Mononuclear cell (primary cell): ENCODE measurements around the gene CBX5. TPM values are rescaled to one million over a fixed set of nuclear protein-coding genes. Genes with fewer than 3 reads are reported as not detected.
"Not testable (repeated sequence)": the region's sequence is repeated elsewhere in the genome, so short reads cannot be mapped to it uniquely, and the experiment has no call there.

Source experiments
- H3K27me3 ChIP-seq: 2 replicates; pipeline ENCODE4 v1.6.0; 2011; ENCODE audit warnings: low read length, control low read depth; ENCODE audit not compliant: insufficient read depth
- H3K4me1 ChIP-seq: 2 replicates; pipeline ENCODE4 v1.5.1; 2011; ENCODE audit warnings: mild to moderate bottlenecking, low read length, control low read depth; ENCODE audit not compliant: insufficient read depth
- H3K4me3 ChIP-seq: 2 replicates; pipeline ENCODE4 v1.5.1; 2011; ENCODE audit warnings: mild to moderate bottlenecking, low read length, moderate library complexity
- H3K9me3 ChIP-seq: 2 replicates; pipeline ENCODE4 v1.5.1; 2011; ENCODE audit warnings: low read depth, mild to moderate bottlenecking, control low read depth, low read length
- total RNA-seq: library from RNA; depleted of rRNA; stranded (reverse); fragments of >200 nt; gene quantifications from one replicate; pipeline ENCODE4 v1.2.3, GENCODE V29; 2012

CBX5 gene
- total RNA-seq, 1 donor, result 16.0 TPM

DNA sequence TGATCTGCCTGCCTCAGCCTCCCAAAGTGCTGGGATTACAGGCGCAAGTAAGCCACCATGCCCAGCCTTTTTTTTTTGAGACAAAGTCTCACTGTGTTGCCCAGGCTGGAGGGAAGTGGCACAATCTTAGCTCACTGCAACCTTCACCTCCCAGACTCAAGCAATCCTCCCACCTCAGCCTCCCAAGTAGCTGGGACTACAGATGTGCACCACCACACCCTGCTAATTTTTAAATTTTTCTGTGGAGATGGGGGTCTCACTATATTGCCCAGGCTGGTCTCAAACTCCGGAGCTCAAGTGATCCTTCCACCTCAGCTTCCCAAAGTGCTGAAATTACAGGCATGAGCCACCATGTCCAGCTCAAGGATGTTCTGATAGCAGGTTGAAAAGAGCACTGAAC lies 85.3 kb downstream of the CBX5 start:
- not testable (repeated sequence) for H3K9me3 ChIP-seq, H3K4me3 ChIP-seq
- peaks cover 38% of the 10 kb centered on the region for H3K4me1 ChIP-seq
- peaks cover 27% of the 10 kb centered on the region for H3K27me3 ChIP-seq

DNA sequence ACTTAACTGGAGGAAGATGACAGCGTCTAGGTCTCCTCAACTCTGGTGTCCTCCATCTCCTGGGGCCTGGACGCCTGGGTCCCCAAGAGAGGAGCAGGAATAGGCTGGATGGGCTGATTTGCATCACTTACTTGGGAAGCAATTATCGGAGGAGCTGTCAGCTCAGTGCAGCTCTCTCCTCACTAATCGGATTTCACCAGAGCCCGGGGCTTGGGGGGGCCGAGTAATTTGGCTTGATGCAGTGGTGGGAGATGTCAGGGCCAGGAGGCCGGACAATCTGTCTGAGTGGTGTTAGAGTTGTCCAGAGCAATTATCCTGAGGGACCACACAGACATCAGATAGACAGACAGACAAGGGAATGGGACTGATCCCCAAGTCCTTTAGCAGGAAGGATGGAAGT lies 86.5 kb downstream of the CBX5 start:
- H3K27me3 ChIP-seq, result peaks cover 22% of the 10 kb centered on the region
- no peak overlapping the region for H3K4me3 ChIP-seq
- H3K4me1 ChIP-seq, result peaks cover 42% of the 10 kb centered on the region
- H3K9me3 ChIP-seq, result no peaks in the 10 kb centered on the region

DNA sequence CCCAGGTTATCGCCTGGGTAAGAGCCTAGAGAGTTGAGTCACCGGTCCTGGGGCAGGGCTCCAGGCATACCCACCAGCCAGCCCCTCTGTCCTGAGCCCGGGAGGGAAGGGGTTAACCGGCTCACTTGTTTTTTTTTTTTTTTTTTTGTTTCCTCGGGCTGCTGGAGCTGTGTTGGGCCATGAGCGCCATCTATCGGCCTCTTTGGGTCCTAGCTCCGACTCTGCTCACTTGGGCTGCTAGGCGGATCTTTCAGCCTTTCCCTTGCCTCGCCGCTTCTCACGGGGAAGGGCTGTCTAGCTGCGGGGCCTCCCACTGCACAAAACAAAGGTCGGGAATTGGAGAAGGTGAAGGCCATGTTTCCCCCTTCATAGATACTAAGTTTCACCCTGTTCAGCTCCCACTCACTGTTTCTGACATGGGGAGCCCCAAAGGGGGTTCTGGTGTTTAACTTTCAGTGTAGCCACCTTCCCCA lies 88.3 kb downstream of the CBX5 start:
- H3K4me3 ChIP-seq, result no peak overlapping the region
- H3K9me3 ChIP-seq, result no peaks in the 10 kb centered on the region
- peaks cover 39% of the 10 kb centered on the region for H3K4me1 ChIP-seq
- H3K27me3 ChIP-seq, result peaks cover 20% of the 10 kb centered on the region

DNA sequence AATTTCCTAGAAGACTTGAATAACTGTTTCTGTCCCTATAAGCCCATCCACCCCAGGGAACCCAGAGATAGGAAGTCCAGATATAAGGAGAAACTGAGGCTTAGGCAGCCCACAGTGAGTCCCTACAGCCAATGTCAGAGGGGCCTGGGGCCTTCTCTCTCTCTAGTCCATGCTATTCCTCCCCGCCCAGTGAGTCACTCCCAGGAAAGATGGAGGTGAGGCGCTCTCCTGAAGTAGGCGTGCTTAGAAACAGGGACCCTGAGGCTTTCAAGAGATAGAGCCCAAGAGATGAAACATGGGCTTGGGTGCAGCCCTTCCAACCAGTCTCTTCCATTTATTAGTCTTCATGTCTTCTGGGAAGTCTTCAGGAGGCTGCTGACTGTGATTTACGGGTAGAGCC lies 88.8 kb downstream of the CBX5 start:
- peaks cover 34% of the 10 kb centered on the region for H3K4me1 ChIP-seq
- H3K4me3 ChIP-seq, result no peak overlapping the region
- H3K27me3 ChIP-seq, result peaks cover 20% of the 10 kb centered on the region
- no peaks in the 10 kb centered on the region for H3K9me3 ChIP-seq

DNA sequence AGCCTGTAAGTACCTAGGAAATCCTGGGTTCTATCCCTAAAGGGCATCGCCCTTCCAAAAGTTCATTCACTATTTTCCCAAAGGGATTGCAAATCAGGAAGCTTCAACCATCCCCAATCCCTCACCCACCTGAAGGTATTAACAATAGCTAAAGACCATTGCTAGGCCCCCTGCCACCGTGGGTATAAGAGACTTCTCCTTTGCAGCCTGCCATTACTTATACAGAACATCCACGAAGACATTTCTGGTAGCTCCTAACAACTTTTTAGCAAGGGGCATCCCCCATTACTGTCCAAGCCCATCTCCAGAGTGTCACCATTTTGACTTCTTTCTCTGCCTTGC lies 90.8 kb downstream of the CBX5 start:
- Histone ChIP-seq H3K27me3 (peaks cover 12% of the 10 kb centered on the region), H3K4me3 (no peak overlapping the region), H3K4me1 (peaks cover 20% of the 10 kb centered on the region), H3K9me3 (no peaks in the 10 kb centered on the region)

- H3K27me3 ChIP-seq, result peaks cover 3% of the 10 kb centered on the region
- no peak overlapping the region for H3K4me3 ChIP-seq
- peaks cover 19% of the 10 kb centered on the region for H3K4me1 ChIP-seq
- no peaks in the 10 kb centered on the region for H3K9me3 ChIP-seq
Measured at GRCh38 chr12:54187075-54187474, 92.8 kb downstream of the CBX5 start.

- H3K9me3 ChIP-seq, result no peaks in the 10 kb centered on the region
- H3K4me3 ChIP-seq, result no peak overlapping the region
- H3K4me1 ChIP-seq, result peaks cover 9% of the 10 kb centered on the region
- H3K27me3 ChIP-seq, result no peaks in the 10 kb centered on the region
Measured at GRCh38 chr12:54185919-54186318, 94.0 kb downstream of the CBX5 start.

DNA sequence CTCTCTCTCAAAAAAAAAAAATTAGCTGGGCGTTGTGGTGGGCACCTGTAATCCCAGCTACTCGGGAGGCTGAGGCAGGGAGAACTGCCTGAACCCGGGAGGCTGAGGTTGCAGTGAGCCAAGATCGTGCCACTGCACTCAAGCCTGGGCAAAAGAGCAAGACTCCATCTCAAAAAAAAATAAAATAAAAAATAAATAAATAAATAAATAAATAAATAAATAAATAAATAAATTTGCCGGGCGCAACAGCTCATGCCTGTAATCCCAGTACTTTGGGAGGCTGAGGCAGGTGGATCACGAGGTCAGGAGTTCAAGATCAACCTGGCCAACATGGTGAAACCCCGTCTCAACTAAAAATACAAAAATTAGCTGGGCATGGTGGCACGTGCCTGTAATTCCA lies 94.6 kb downstream of the CBX5 start:
- not testable (repeated sequence) for H3K4me1 ChIP-seq, H3K27me3 ChIP-seq, H3K9me3 ChIP-seq, H3K4me3 ChIP-seq

DNA sequence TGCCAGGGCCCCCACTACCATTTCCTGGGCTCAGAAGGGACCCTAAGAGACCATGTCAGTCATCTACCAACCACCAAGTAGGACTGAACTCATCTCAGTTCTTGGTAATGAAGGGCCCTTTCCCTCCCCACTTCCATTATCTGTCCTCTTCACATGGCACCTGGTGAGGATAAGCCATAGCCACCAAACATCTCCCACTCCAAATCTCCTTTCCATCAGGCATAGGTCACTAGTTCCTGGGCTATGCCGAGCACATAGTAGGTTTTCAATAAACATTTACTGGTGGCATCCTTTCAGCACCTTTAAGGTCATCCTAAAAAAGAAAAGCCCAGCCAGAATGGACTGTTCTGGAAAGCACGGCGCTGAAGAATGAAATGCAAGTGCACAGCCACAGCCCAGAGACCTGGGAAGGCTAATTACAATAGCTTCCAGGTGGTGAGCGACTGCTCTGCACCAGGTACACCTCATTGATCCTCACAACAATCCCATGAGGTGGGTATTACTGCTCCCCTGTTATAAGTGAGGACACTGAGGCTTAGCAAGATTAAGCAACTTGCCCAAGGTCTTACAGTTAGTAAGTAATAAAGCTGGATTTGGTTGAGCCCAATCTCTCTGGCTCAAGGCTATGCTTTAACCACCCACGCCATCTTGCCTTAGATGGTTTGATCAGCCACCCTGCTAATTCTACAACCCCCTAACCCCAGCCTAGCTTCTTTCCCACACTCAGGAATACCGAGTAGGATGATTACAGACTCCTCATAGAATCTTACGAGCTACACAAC lies 95.7 kb downstream of the CBX5 start:
- no peaks in the 10 kb centered on the region for H3K27me3 ChIP-seq
- H3K9me3 ChIP-seq, result no peaks in the 10 kb centered on the region
- H3K4me3 ChIP-seq, result no peak overlapping the region
- peaks cover 7% of the 10 kb centered on the region for H3K4me1 ChIP-seq

- no peaks in the 10 kb centered on the region for H3K9me3 ChIP-seq
- H3K27me3 ChIP-seq, result no peaks in the 10 kb centered on the region
- peaks cover 4% of the 10 kb centered on the region for H3K4me1 ChIP-seq
- H3K4me3 ChIP-seq, result no peak overlapping the region
Measured at GRCh38 chr12:54182981-54183380, 96.9 kb downstream of the CBX5 start.

GRCh38 chr12:54182086-54182485 lies 97.8 kb downstream of the CBX5 start:
- Histone ChIP-seq H3K9me3 (no peaks in the 10 kb centered on the region), H3K27me3 (peaks cover 3% of the 10 kb centered on the region), H3K4me1 (no peaks in the 10 kb centered on the region), H3K4me3 (no peak overlapping the region)

Other genes with a start within 250 kb of the CBX5 start
- not detected for gene HOXC5, start 247.1 kb downstream of the CBX5 start, total RNA-seq
- gene HOXC4, start 226.3 kb downstream of the CBX5 start, total RNA-seq, result 0.42 TPM
- gene SMUG1, start 91.1 kb downstream of the CBX5 start, total RNA-seq, result 3.3 TPM
- gene HNRNPA1, start 604 bp upstream of the CBX5 start, total RNA-seq, result 766 TPM
- 9.4 TPM for gene NFE2, start 20.9 kb upstream of the CBX5 start, total RNA-seq
- 34.1 TPM for gene COPZ1, start 45.0 kb upstream of the CBX5 start, total RNA-seq
- gene GPR84, start 84.4 kb upstream of the CBX5 start, total RNA-seq, result 49.4 TPM
- 30.4 TPM for gene ZNF385A, start 104.6 kb upstream of the CBX5 start, total RNA-seq
- 168 TPM for gene ITGA5, start 139.1 kb upstream of the CBX5 start, total RNA-seq
- gene GTSF1, start 193.5 kb upstream of the CBX5 start, total RNA-seq, result 1.8 TPM
- gene NCKAP1L, start 217.6 kb upstream of the CBX5 start, total RNA-seq, result 160 TPM